Erythroblast (primary cell): ENCODE data around the gene IDI2.

Experiments used
- GATA1 ChIP-seq: IDR thresholded peaks from 2 replicates; pipeline ENCODE4 v1.6.1; 2011; ENCODE audit warnings: low read depth, mild to moderate bottlenecking, control low read depth, low read length, moderate library complexity
- POLR2A ChIP-seq: IDR thresholded peaks from 2 replicates; pipeline ENCODE4 v1.6.1; 2011; ENCODE audit warnings: mild to moderate bottlenecking, low read length

GRCh38 chr10:974785-975074 lies 50.9 kb downstream of the IDI2 start:
- TF ChIP-seq POLR2A: no peak
- no peak for TF ChIP-seq GATA1
